ENCODE measurements around the gene KLF14. TPM values are rescaled to one million over a fixed set of nuclear protein-coding genes. Genes with fewer than 3 reads are reported as not detected.

KLF14 gene
- total and polyA plus RNA-seq, 2 experiments from 2014 or later = 0.11 to 0.25 TPM

DNA sequence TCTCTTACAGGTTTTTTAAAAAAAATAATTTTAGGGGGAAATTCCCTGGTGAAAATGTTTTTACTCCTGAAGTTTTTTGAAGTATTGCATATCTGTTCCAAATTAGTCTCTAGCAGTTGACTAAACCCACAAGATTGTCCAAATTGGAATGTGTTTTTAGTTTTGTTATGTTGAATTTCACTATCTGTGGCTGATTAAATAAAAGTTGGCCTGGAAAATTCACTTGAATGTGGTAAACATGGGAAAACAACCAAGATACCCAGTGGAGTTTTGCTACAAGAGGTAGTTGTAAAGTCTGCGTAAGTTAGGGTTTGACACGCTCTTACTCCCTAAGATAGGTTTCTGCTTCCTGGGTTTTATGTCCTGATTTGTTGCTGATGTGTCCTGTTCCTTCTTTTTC is 51.0 kb downstream of the KLF14 start:
- Histone ChIP-seq H4K20me1 (ENCODE audit: insufficient read depth) (no peaks in the 10 kb centered on the region), H3K27ac (no peak overlapping the region), H3K36me3 (ENCODE audit: low read depth) (no peaks in the 10 kb centered on the region), H3K79me2 (ENCODE audit: insufficient read depth) (no peaks in the 10 kb centered on the region), H3K4me2 (ENCODE audit: unreplicated experiment) (no peak overlapping the region), H2AFZ (0 out of 2 replicates have a peak overlapping the region, but pooled peaks have one; percentile 17), H3K9me2 (ENCODE audit: insufficient read depth) (no peaks in the 10 kb centered on the region), H3F3A (ENCODE audit: insufficient read depth) (peaks cover 5% of the 10 kb centered on the region; the same call in 1 of the 2 replicates), H3K4me1 (ENCODE audit: insufficient read depth) (peaks cover 7% of the 10 kb centered on the region; the same call in 1 of the 2 replicates), H3K27me3 (replicated peaks; ENCODE audit: insufficient read depth) (no peaks in the 10 kb centered on the region; the same call in 1 of the 2 replicates), H3K9me3 (ENCODE audit: low read depth) (no peaks in the 10 kb centered on the region), H3K9ac (no peak overlapping the region), H3K4me3 (no peak overlapping the region)
- DNase-seq = peak; percentile 9
- no peak for TF ChIP-seq EZH2phosphoT487 (IDR thresholded peaks at IDR 0.05; ENCODE audit: insufficient read depth, low read depth)
- TF ChIP-seq EZH2 (IDR thresholded peaks at IDR 0.05; ENCODE audit: insufficient read depth, poor library complexity, severe bottlenecking) = no peak
- in situ Hi-C loops (cut with MboI) = no loop called here
- 50 to 62% methylated on average over 2 of the region's 2 CpGs for WGBS, 2 experiments (ENCODE audit: low coverage in 1 of 2, low lambda C conversion rate in 2 of 2, missing lambda C conversion rate in 2 of 2)

Other genes with a start within 250 kb of the KLF14 start
- 7.5 and 12.6 TPM in 2 replicates for gene MEST, start 242.1 kb downstream of the KLF14 start, total RNA-seq (2014; rRNA removed; shearing (Covaris generic))
- 8.5 and 9.1 TPM in 2 replicates for gene MEST, start 242.1 kb downstream of the KLF14 start, polyA plus RNA-seq (2016; fragmentation: Nextera tagmentation; extraction: Ambion mirVana)
- 29.7 and 35.2 TPM in 2 replicates for gene COPG2, start 65.5 kb downstream of the KLF14 start, total RNA-seq (2014; rRNA removed; shearing (Covaris generic))
- gene COPG2, start 65.5 kb downstream of the KLF14 start, polyA plus RNA-seq (2016; fragmentation: Nextera tagmentation; extraction: Ambion mirVana) = 3.4 and 3.5 TPM in 2 replicates
- gene TSGA13, start 47.7 kb downstream of the KLF14 start, total RNA-seq (2014; rRNA removed; shearing (Covaris generic)) = not detected in 2 replicates
- gene TSGA13, start 47.7 kb downstream of the KLF14 start, polyA plus RNA-seq (2016; fragmentation: Nextera tagmentation; extraction: Ambion mirVana) = not detected in 2 replicates